SK-N-SH (cell line): ENCODE results near the gene HAND2. TPM values are rescaled to one million over a fixed set of nuclear protein-coding genes. Genes with fewer than 3 reads are reported as not detected.
A peak's percentile ranks its signal among the peaks of the same experiment; 100 is the strongest.

Experiments used
- CTCF ChIA-PET: fragments of 300-600, 350-600 bp; formaldehyde crosslinking; extraction: SDS; loops from one replicate; lab custom pipeline; 2021; lab: Yijun Ruan, JAX
- POLR2A ChIA-PET: fragments of 350-600 bp; sonication (Branson Sonifier 250); formaldehyde crosslinking; extraction: SDS; loops from one replicate; lab custom pipeline; 2020; ENCODE audit warnings: antibody characterized with exemption, inconsistent platforms; lab: Yijun Ruan, JAX
- DNase-seq: peaks from one replicate; pipeline ENCODE4 v3.0.0; 2012
- H2AFZ ChIP-seq: fragments of 200-600 bp; sonication (generic); 2 replicates; pipeline ENCODE4 v1.8.1; 2016; ENCODE audit warnings: antibody characterized with exemption, mild to moderate bottlenecking, low read depth
- H3F3A ChIP-seq: fragments of 200-600 bp; sonication (generic); replicated peaks from 2 replicates; pipeline ENCODE3; 2016; ENCODE audit warnings: antibody characterized with exemption, mild to moderate bottlenecking; ENCODE audit not compliant: insufficient read depth
- H3K27ac ChIP-seq, 2 experiments: fragments of 200-500 bp in 1 of 2; fragments of 200-600 bp in 1 of 2; sonication (Bioruptor generic) in 1 of 2; sonication (generic), shearing (Covaris generic) in 1 of 2; 2 replicates each; pipeline versions ENCODE4 v1.5.1 to v1.6.1; 2014 to 2016; ENCODE audit warnings: low read depth in 2 of 2, inconsistent platforms in 1 of 2, low read length in 1 of 2, mild to moderate bottlenecking in 1 of 2, mixed read lengths in 1 of 2
- H3K27me3 ChIP-seq: fragments of 200-600 bp; sonication (generic), shearing (Covaris generic); 2 replicates; pipeline ENCODE4 v1.6.1; 2016; ENCODE audit warnings: mixed run types; ENCODE audit not compliant: insufficient read depth
- H3K36me3 ChIP-seq, 2 experiments: fragments of 200-500 bp in 1 of 2; fragments of 200-600 bp in 1 of 2; sonication (Bioruptor generic) in 1 of 2; sonication (generic) in 1 of 2; replicated peaks in 1 of 2; 2 replicates each; pipeline versions ENCODE3 to v1.5.1; 2014 to 2016; ENCODE audit warnings: low read length in 1 of 2, mild to moderate bottlenecking in 1 of 2; ENCODE audit not compliant: insufficient read depth in 2 of 2, control insufficient read depth in 1 of 2
- H3K4me1 ChIP-seq, 2 experiments: fragments of 200-500 bp in 1 of 2; fragments of 200-600 bp in 1 of 2; sonication (Bioruptor generic) in 1 of 2; sonication (generic), shearing (Covaris generic) in 1 of 2; 2 replicates each; pipeline versions ENCODE4 v1.5.1 to v1.6.1; 2014 to 2016; ENCODE audit warnings: low read depth in 1 of 2, low read length in 1 of 2, mixed run types in 1 of 2; ENCODE audit not compliant: insufficient read depth in 2 of 2, control insufficient read depth in 1 of 2
- H3K4me2 ChIP-seq: fragments of 200-600 bp; sonication (generic), shearing (Covaris generic); 2 replicates; pipeline ENCODE4 v1.6.1; 2017; ENCODE audit warnings: mixed run types
- H3K4me3 ChIP-seq, 2 experiments: fragments of 200-500 bp in 1 of 2; fragments of 200-600 bp in 1 of 2; sonication (Bioruptor generic) in 1 of 2; sonication (generic), shearing (Covaris generic) in 1 of 2; 2 replicates each; pipeline versions ENCODE4 v1.5.1 to v1.8.1; 2014 to 2016; ENCODE audit warnings: low read depth in 2 of 2, inconsistent platforms in 1 of 2, low read length in 1 of 2, mild to moderate bottlenecking in 1 of 2, mixed read lengths in 1 of 2, moderate library complexity in 1 of 2
- H3K79me2 ChIP-seq: fragments of 200-600 bp; sonication (generic); 2 replicates; pipeline ENCODE4 v1.8.1; 2017; ENCODE audit warnings: mild to moderate bottlenecking; ENCODE audit not compliant: insufficient read depth
- H3K9ac ChIP-seq: fragments of 200-600 bp; sonication (generic); 2 replicates; pipeline ENCODE4 v1.6.1; 2017; ENCODE audit warnings: mixed run types
- H3K9me2 ChIP-seq: fragments of 200-600 bp; sonication (generic); 2 replicates; pipeline ENCODE4 v1.6.1; 2017; ENCODE audit warnings: mixed run types
- H3K9me3 ChIP-seq: fragments of 200-600 bp; sonication (generic); 2 replicates; pipeline ENCODE4 v1.6.1; 2017; ENCODE audit warnings: mixed run types, mild to moderate bottlenecking, moderate library complexity
- H4K20me1 ChIP-seq: fragments of 200-600 bp; sonication (generic); 2 replicates; pipeline ENCODE4 v1.6.1; 2017; ENCODE audit warnings: mild to moderate bottlenecking, mixed run types; ENCODE audit not compliant: insufficient read depth
- CHD2 ChIP-seq: fragments of 150-350 bp; IDR thresholded peaks from 2 replicates; pipeline ENCODE4 v1.6.1; 2018; ENCODE audit warnings: low read length; ENCODE audit not compliant: partially characterized antibody
- EZH2phosphoT487 ChIP-seq: fragments of 200-600 bp; sonication (generic); IDR thresholded peaks from 2 replicates; pipeline ENCODE4 v1.6.1; 2017; ENCODE audit warnings: low read depth, mixed run types, mild to moderate bottlenecking, antibody characterized with exemption, moderate library complexity, borderline replicate concordance
- FOSL2 ChIP-seq: IDR thresholded peaks from 2 replicates; pipeline ENCODE4 v1.4.0; 2012; ENCODE audit warnings: low read depth, mild to moderate bottlenecking, moderate library complexity, borderline replicate concordance
- FOXJ3 ChIP-seq: sonication (generic); formaldehyde crosslinking; IDR thresholded peaks from 2 replicates; pipeline ENCODE4 v1.5.1; 2020; ENCODE audit warnings: mild to moderate bottlenecking, missing genetic modification reagents
- FOXM1 ChIP-seq: IDR thresholded peaks from 2 replicates; pipeline ENCODE4 v1.4.0; 2012; ENCODE audit warnings: low read depth, mild to moderate bottlenecking
- GABPA ChIP-seq: IDR thresholded peaks from 2 replicates; pipeline ENCODE4 v1.4.0; 2012; ENCODE audit warnings: low read depth, mild to moderate bottlenecking
- MEF2A ChIP-seq: IDR thresholded peaks from 2 replicates; pipeline ENCODE4 v1.4.0; 2012; ENCODE audit warnings: low read depth, borderline replicate concordance
- MXI1 ChIP-seq: IDR thresholded peaks from 2 replicates; pipeline ENCODE4 v1.6.1; 2012; ENCODE audit warnings: mild to moderate bottlenecking, low read depth, low read length, improper control_type of control experiment
- NRF1 ChIP-seq: IDR thresholded peaks from 2 replicates; pipeline ENCODE4 v1.6.1; 2012; ENCODE audit warnings: low read depth, mild to moderate bottlenecking, low read length
- RAD21 ChIP-seq: IDR thresholded peaks from 2 replicates; pipeline ENCODE4 v1.6.1; 2012; ENCODE audit warnings: mild to moderate bottlenecking, low read length
- RXRA ChIP-seq: IDR thresholded peaks from 2 replicates; pipeline ENCODE4 v1.4.0; 2012; ENCODE audit warnings: low read depth, mild to moderate bottlenecking, borderline replicate concordance
- SIN3A ChIP-seq: IDR thresholded peaks from 2 replicates; pipeline ENCODE4 v1.6.1; 2012; ENCODE audit warnings: low read depth, mild to moderate bottlenecking, low read length, moderate library complexity, borderline replicate concordance
- SMC3 ChIP-seq: IDR thresholded peaks from 2 replicates; pipeline ENCODE4 v1.6.1; 2012; ENCODE audit warnings: low read depth, low read length, improper control_type of control experiment
- TAF1 ChIP-seq: IDR thresholded peaks from 2 replicates; pipeline ENCODE4 v1.6.1; 2012; ENCODE audit warnings: low read depth, mild to moderate bottlenecking, low read length, moderate library complexity, borderline replicate concordance
- TCF12 ChIP-seq: IDR thresholded peaks from 2 replicates; pipeline ENCODE4 v1.4.0; 2012
- WGBS: methylation state at CpG from one replicate; pipeline ENCODE4 v1.1.6; 2017; ENCODE audit warnings: low lambda C conversion rate; 5-methylcytosine and 5-hydroxymethylcytosine counted together
- polyA plus RNA-seq, 3 experiments: library from polyadenylated mRNA; depleted of rRNA; stranded (reverse); fragments of >200 nt; gene quantifications; 2 replicates each; pipeline ENCODE4 v1.2.3, GENCODE V29; 2012
- TF ChIP-seq, protein P1 (sequence below): IDR thresholded peaks from 2 replicates; pipeline ENCODE4; 2012
- TF ChIP-seq, protein P2 (sequence below): fragments of 150-350 bp; IDR thresholded peaks from 2 replicates; pipeline ENCODE4 v1.6.1; 2017; ENCODE audit warnings: antibody characterized with exemption, low read length, low read depth, borderline replicate concordance
- TF ChIP-seq, protein P3 (sequence below): IDR thresholded peaks from 2 replicates; pipeline ENCODE4 v1.4.0; 2012; ENCODE audit warnings: low read depth, borderline replicate concordance
- TF ChIP-seq, protein P4 (sequence below): IDR thresholded peaks from 2 replicates; pipeline ENCODE4 v1.4.0; 2012; ENCODE audit warnings: low read depth, borderline replicate concordance

Gene HAND2
- polyA plus RNA-seq, 1 of the 3 experiments (the other 2 are of a cell fraction) = 106 TPM

DNA sequence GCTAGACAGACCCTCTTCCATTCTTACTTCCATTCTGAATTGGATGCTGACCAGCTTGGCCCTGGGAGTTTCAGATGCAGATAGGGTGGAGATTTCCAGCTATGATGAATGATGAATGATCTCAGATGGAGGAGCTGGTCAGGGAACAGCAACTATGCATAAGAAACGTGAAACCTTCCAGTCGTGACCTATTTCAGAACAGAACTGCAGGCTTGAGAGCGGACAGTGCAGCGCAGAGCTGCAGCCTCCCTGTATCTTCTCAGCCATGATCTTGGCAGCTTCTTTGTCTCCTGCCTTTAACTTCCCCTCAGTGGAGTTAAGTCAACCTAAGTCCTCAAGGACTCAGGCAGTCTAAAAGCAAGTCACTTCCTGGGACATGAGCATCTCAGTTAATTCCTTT, 43.3 kb upstream of the HAND2 start:
- Histone ChIP-seq H4K20me1 (no peaks in the 10 kb centered on the region), H3K9ac (no peak overlapping the region), H3K36me3 (no peaks in the 10 kb centered on the region), H3K4me2 (no peak overlapping the region), H3K27ac (no peak overlapping the region), H3K4me1 (peaks cover 0 to 6% of the 10 kb centered on the region in 2 experiments; a peak in 2 of 4 replicates), H3K79me2 (no peaks in the 10 kb centered on the region), H3F3A (no peaks in the 10 kb centered on the region), H3K9me2 (no peaks in the 10 kb centered on the region), H3K4me3 (no peak overlapping the region), H2AFZ (no peak overlapping the region), H3K27me3 (no peaks in the 10 kb centered on the region), H3K9me3 (no peaks in the 10 kb centered on the region)
- no peak for DNase-seq
- 76% methylated on average over 4 of the region's 4 CpGs for WGBS
- CTCF ChIA-PET = interaction anchor here (1.4 to 1.9 kb wide), 2 partner anchors 12 to 417 kb away, joined by 4 to 7 read pairs; no protein-coding TSS in a partner anchor
- TF ChIP-seq, protein P1, sequence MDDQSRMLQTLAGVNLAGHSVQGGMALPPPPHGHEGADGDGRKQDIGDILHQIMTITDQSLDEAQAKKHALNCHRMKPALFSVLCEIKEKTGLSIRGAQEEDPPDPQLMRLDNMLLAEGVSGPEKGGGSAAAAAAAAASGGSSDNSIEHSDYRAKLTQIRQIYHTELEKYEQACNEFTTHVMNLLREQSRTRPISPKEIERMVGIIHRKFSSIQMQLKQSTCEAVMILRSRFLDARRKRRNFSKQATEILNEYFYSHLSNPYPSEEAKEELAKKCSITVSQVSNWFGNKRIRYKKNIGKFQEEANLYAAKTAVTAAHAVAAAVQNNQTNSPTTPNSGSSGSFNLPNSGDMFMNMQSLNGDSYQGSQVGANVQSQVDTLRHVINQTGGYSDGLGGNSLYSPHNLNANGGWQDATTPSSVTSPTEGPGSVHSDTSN = peak; percentile 37; the same call in 1 of the 2 replicates
- TF ChIP-seq FOXJ3 = no peak
- POLR2A ChIA-PET = no interaction called here

DNA sequence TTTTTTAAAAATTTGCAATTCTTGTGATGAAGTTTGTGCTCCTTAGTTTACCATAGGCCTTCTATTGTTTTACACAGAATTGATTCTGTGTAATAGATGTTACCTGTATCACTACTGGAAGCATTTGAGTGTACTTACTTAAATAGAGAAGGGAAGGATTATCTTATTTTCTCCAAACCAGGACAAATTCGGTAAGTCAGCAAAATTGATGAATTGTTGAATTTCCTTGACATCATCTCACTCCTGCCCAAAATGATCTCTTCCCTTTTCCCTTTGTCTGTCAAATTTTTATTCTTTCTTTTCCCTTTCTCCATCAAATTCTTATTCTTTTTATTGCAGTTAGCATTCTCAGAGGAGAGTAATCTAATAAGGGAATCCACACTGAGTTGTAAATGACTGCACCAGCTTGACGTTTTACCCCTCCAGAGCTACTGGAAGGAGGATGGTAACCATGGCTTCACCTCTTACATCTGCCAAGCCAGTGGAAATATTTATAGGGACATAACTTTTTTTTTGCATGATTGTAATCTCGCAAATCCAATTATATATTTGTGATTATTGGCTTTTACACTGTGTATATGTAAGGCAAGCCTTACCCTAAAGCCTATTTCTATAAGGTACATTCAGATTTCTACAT, 42.6 kb upstream of the HAND2 start:
- TF ChIP-seq MEF2A (no peak), CHD2 (no peak), EZH2phosphoT487 (no peak), TCF12 (no peak), SMC3 (no peak), NRF1 (no peak), GABPA (no peak), FOSL2 (no peak), RXRA (no peak), SIN3A (no peak), MXI1 (no peak), RAD21 (no peak), FOXM1 (no peak), TAF1 (no peak)
- TF ChIP-seq, protein P1 = no peak
- TF ChIP-seq, protein P2, sequence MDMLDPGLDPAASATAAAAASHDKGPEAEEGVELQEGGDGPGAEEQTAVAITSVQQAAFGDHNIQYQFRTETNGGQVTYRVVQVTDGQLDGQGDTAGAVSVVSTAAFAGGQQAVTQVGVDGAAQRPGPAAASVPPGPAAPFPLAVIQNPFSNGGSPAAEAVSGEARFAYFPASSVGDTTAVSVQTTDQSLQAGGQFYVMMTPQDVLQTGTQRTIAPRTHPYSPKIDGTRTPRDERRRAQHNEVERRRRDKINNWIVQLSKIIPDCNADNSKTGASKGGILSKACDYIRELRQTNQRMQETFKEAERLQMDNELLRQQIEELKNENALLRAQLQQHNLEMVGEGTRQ = no peak
- TF ChIP-seq, protein P3, sequence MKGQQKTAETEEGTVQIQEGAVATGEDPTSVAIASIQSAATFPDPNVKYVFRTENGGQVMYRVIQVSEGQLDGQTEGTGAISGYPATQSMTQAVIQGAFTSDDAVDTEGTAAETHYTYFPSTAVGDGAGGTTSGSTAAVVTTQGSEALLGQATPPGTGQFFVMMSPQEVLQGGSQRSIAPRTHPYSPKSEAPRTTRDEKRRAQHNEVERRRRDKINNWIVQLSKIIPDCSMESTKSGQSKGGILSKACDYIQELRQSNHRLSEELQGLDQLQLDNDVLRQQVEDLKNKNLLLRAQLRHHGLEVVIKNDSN = no peak
- TF ChIP-seq, protein P4, sequence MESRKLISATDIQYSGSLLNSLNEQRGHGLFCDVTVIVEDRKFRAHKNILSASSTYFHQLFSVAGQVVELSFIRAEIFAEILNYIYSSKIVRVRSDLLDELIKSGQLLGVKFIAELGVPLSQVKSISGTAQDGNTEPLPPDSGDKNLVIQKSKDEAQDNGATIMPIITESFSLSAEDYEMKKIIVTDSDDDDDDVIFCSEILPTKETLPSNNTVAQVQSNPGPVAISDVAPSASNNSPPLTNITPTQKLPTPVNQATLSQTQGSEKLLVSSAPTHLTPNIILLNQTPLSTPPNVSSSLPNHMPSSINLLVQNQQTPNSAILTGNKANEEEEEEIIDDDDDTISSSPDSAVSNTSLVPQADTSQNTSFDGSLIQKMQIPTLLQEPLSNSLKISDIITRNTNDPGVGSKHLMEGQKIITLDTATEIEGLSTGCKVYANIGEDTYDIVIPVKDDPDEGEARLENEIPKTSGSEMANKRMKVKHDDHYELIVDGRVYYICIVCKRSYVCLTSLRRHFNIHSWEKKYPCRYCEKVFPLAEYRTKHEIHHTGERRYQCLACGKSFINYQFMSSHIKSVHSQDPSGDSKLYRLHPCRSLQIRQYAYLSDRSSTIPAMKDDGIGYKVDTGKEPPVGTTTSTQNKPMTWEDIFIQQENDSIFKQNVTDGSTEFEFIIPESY = no peak
- Histone ChIP-seq H3K4me3 (no peak overlapping the region), H3K9ac (no peak overlapping the region), H3K4me1 (peaks cover 0 to 6% of the 10 kb centered on the region in 2 experiments; a peak in 2 of 4 replicates), H4K20me1 (no peaks in the 10 kb centered on the region), H3K9me2 (no peaks in the 10 kb centered on the region), H3K79me2 (no peaks in the 10 kb centered on the region), H3F3A (no peaks in the 10 kb centered on the region), H3K27ac (no peak overlapping the region), H3K4me2 (no peak overlapping the region), H2AFZ (no peak overlapping the region), H3K36me3 (no peaks in the 10 kb centered on the region), H3K9me3 (no peaks in the 10 kb centered on the region), H3K27me3 (no peaks in the 10 kb centered on the region)
- ChIA-PET CTCF (no interaction called here), POLR2A (no interaction called here)
- no peak for DNase-seq
- WGBS = 72% methylated on average over 3 of the region's 3 CpGs
